Stimulated activated naive CD8-positive, alpha-beta T cell treated with anti-CD3 and anti-CD28 coated beads, Interleukin-15, amount 100 ng/mL, for 72 hours (primary cell): ENCODE results near the gene SELENOM.
"Not testable (repeated sequence)": the region's sequence is repeated elsewhere in the genome, so short reads cannot be mapped to it uniquely, and the experiment has no call there.

ENCODE experiments used
- ATAC-seq: fragments of 150-1000 bp; cut with Tn5 transposase; 2 replicates; pipeline ENCODE4 v1.10.0; 2021; ENCODE audit warnings: mild to moderate bottlenecking, moderate library complexity
- DNase-seq, 2 donors: peaks; one replicate each; pipeline ENCODE4 v3.0.0; 2021 to 2022
- H3K27ac Mint-ChIP-seq, 2 donors: one replicate each; pipeline ENCODE4 v1.8.0; 2022; ENCODE audit warnings: mild to moderate bottlenecking in 2 of 2, mixed read lengths in 2 of 2, moderate library complexity in 2 of 2
- H3K27me3 Mint-ChIP-seq: one replicate; pipeline ENCODE4 v1.8.0; 2022; ENCODE audit warnings: mixed read lengths
- H3K4me1 Mint-ChIP-seq: one replicate; pipeline ENCODE4 v1.8.0; 2022; ENCODE audit warnings: mild to moderate bottlenecking, mixed read lengths
- H3K4me3 Mint-ChIP-seq, 2 donors: one replicate each; pipeline ENCODE4 v1.8.0; 2022; ENCODE audit warnings: mild to moderate bottlenecking in 2 of 2, mixed read lengths in 2 of 2, moderate library complexity in 1 of 2
- H3K9me3 Mint-ChIP-seq, 2 donors: one replicate each; pipeline ENCODE4 v1.8.0; 2022; ENCODE audit warnings: mixed read lengths in 2 of 2

SELENOM gene

DNA sequence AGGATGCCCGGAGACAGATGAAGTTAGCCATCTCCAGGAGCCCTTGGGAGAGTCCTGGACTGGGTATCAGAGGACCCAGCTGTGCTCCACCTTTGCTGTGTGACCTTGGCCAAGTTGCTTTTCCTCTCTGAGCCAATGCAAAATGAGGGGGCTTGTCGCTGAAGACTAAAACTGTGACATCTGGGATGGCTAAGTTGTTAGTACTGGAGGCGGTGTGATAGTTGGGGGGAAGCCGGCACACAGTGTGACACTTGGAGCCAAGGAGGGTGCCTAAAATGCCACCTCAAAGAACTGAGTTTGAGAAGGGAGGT is 15.9 kb upstream of the SELENOM start:
- H3K9me3 Mint-ChIP-seq, result no peaks in the 10 kb centered on the region
- peaks cover 6% of the 10 kb centered on the region for H3K4me1 Mint-ChIP-seq
- H3K27ac Mint-ChIP-seq, result peak overlapping the region in 1 of 2 donors; percentile 27
- DNase-seq, result no peak
- no peaks in the 10 kb centered on the region for H3K27me3 Mint-ChIP-seq
- H3K4me3 Mint-ChIP-seq, result no peak overlapping the region
- no peak for ATAC-seq

- H3K27ac Mint-ChIP-seq, result peak within 1 kb of the TSS; percentile 14 to 42
- DNase-seq (no peak), ATAC-seq (no peak)
- H3K4me1 Mint-ChIP-seq, result peaks cover 6% of the 10 kb centered on the region
- H3K27me3 Mint-ChIP-seq, result no peaks in the 10 kb centered on the region
- H3K4me3 Mint-ChIP-seq, result no peak within 1 kb of the TSS
- H3K9me3 Mint-ChIP-seq, result no peaks in the 10 kb centered on the region
These were observed 15.3 kb upstream of the SELENOM start, which contains the start of gene INPP5J for GRCh38 chr22:31122532-31123291. Gene INPP5J, plus strand, starts transcription at chr22:31122966. Its CDS starts 49 bp downstream, at chr22:31123015.

GRCh38 chr22:31122196-31122531 is 14.8 kb upstream of the SELENOM start:
- Mint-ChIP-seq H3K9me3 (no peaks in the 10 kb centered on the region), H3K4me1 (peaks cover 2% of the 10 kb centered on the region), H3K27me3 (no peaks in the 10 kb centered on the region), H3K4me3 (no peak overlapping the region), H3K27ac (peak overlapping the region; percentile 14 to 42)
- no peak for DNase-seq
- no peak for ATAC-seq

DNA sequence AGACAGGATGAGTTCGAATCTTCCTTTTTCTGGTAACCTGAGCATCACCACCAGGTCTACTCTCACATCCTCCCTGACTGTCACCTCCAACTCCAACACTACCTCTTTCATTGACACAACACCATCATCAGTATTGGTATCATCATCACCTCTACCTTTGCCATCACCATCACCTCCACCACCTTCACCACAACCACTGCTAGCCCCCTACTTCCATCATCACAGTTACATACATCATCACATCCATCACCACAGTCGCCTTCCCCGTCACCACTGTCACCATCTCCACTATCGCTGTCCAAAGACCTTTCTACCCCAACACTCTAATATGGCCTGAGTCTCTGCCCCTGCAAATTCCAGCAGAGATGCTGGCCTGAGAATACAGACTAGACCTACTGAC is 14.0 kb upstream of the SELENOM start:
- no peak overlapping the region for H3K27ac Mint-ChIP-seq
- no peaks in the 10 kb centered on the region for H3K4me1 Mint-ChIP-seq
- no peak for DNase-seq
- no peak overlapping the region for H3K4me3 Mint-ChIP-seq
- no peaks in the 10 kb centered on the region for H3K27me3 Mint-ChIP-seq
- no peaks in the 10 kb centered on the region for H3K9me3 Mint-ChIP-seq
- no peak for ATAC-seq

- H3K27me3 Mint-ChIP-seq, result no peaks in the 10 kb centered on the region
- no peak overlapping the region for H3K4me3 Mint-ChIP-seq
- H3K9me3 Mint-ChIP-seq, result no peaks in the 10 kb centered on the region
- no peak for ATAC-seq
- no peak for DNase-seq
- H3K27ac Mint-ChIP-seq, result no peak overlapping the region
- no peaks in the 10 kb centered on the region for H3K4me1 Mint-ChIP-seq
These were observed 13.3 kb upstream of the SELENOM start for GRCh38 chr22:31120642-31121041.

DNA sequence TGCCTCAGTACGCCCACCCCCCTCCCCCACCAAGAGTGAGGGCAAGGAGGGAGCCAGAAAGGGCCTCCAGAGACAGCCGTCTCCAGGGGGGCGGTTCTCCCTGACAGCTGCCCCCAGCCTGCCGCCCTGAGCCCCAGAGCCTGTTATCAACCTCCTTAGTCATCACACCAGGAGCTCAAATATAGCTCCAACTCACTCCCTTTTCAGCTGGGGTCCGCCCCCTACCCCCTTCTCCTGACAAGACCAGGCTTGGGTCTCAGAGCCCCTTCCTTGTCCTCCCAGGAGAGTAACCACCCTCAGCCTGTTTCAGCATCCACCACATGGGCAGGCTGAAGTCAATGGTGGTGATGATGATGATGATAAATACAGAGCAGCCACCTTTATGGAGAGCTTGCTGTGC is 12.9 kb upstream of the SELENOM start:
- no peaks in the 10 kb centered on the region for H3K4me1 Mint-ChIP-seq
- no peak overlapping the region for H3K27ac Mint-ChIP-seq
- no peak overlapping the region for H3K4me3 Mint-ChIP-seq
- no peaks in the 10 kb centered on the region for H3K9me3 Mint-ChIP-seq
- ATAC-seq, result no peak
- DNase-seq, result no peak
- no peaks in the 10 kb centered on the region for H3K27me3 Mint-ChIP-seq

GRCh38 chr22:31119026-31119717 is 11.8 kb upstream of the SELENOM start:
- ATAC-seq (no peak), DNase-seq (no peak)
- Mint-ChIP-seq H3K4me3 (no peak overlapping the region), H3K9me3 (no peaks in the 10 kb centered on the region), H3K27me3 (no peaks in the 10 kb centered on the region), H3K4me1 (no peaks in the 10 kb centered on the region), H3K27ac (no peak overlapping the region)

DNA sequence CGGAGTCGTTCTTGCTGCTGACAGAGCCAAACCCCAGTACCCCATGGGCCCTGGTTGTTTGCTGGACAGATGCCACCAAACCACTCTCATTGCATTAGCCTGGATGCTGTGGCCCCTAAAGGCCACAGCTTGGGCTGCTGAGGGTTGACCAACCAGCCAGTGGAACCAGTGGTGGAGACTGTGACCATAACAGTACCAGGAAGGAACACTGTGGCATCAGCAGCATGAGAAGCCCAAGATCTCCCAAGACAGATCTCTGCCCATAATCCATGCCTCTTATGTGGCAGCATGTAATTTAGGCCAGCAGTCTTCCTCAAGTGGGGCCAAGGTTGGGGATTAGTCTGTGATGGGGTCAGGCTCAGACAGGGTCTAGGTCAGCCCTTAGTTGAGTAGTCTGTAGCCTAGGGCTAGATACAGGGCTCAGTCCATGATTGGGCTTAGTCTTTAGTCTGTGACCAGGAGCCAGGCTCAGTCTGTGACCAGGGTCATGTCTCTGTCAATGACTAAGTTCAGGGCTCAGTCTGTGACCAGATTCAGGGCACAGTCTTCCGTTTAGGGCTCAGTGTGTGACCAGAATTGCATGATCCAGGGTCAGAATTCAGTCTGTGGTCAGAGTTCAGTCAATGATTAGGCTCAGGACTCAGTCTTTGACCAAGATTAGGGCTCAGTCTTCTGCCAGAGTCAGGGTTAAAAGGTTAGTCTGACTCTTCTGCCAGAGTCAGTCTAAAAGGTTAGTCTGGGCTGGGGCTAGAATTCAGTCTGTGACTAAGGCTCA is 10.9 kb upstream of the SELENOM start:
- Mint-ChIP-seq H3K9me3 (no peaks in the 10 kb centered on the region), H3K27ac (peak overlapping the region in 1 of 2 donors; percentile 30), H3K4me3 (no peak overlapping the region), H3K27me3 (no peaks in the 10 kb centered on the region), H3K4me1 (no peaks in the 10 kb centered on the region)
- DNase-seq (no peak), ATAC-seq (no peak)

GRCh38 chr22:31112547-31113091 is 5.3 kb upstream of the SELENOM start:
- not testable (repeated sequence) for H3K27ac Mint-ChIP-seq, H3K4me3 Mint-ChIP-seq, H3K4me1 Mint-ChIP-seq, DNase-seq, H3K27me3 Mint-ChIP-seq, H3K9me3 Mint-ChIP-seq, ATAC-seq

DNA sequence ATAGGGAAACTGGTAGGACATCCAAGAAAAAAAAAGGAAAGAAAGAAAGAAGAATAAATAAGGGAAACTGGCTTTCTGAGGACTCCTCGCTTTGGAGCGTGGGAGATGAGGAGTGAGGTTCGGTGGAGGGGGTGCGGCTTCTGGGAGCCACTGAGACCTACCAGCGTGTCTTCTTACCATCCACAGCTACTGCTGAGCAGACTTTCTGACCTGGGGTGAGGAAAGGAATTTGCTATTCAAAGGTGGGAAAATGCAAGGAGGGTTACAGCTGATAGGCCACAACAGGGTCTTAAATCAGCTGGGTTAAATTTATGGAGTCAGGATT is 488 bp upstream of the SELENOM start:
- DNase-seq (no peak), ATAC-seq (peak; percentile 47)
- Mint-ChIP-seq H3K27me3 (no peaks in the 10 kb centered on the region), H3K9me3 (no peaks in the 10 kb centered on the region), H3K4me1 (peaks cover 24% of the 10 kb centered on the region), H3K4me3 (peak overlapping the region; percentile 84 to 94), H3K27ac (peak overlapping the region; percentile 8 to 86)

DNA sequence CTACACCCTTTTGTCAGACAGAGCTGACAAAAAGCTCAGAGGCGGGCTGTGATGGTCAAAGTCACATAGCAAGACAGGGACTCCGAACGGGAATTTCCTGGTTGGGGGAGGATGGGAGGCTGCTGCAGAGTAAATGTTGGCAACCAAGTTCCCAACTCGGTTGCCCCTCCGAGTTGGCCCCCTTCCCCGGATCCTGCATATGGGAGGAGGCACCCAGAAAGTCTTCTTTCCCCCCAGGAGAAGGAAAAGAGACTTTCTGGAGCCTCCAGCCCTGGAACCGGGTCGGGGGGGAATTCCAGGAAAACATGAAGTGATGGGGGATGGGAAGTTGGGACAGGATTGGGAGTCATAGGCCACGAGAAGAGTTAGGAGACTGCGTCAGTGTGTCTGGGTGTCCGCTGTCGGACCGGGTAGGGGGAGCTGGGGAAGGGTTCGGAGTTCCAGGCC is 614 bp downstream of the SELENOM start:
- Mint-ChIP-seq H3K4me3 (peak overlapping the region; percentile 84 to 94), H3K9me3 (no peaks in the 10 kb centered on the region), H3K27me3 (no peaks in the 10 kb centered on the region), H3K27ac (peak overlapping the region; percentile 76 to 94), H3K4me1 (peaks cover 24% of the 10 kb centered on the region)
- no peak for DNase-seq
- no peak for ATAC-seq

DNA sequence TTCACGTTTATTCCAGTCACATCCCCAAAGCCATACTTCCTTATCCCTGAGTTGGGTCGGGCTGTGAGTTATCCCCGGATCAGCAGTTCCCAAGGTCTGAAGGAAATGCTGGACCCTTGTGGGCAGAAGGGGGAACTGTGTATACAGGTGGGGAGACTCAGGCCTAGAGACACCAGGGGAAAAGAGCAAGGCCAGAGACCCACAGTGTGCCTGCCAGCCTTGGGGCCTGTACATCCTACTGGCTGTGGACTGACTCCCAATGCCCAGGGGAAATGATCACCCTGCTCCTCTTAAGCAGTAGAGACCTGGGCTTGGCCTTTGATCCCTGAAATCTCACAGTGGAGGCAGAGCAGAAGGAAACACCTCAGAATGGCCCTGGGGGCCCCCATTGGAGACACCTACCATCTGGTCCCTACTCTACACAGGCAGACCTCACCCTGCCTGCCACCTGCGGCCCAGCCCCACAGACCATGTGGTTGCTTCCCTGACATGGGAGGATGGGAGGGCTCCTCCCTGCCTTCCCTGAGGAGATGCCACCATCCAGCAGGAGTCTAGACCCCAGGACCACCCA is 1.3 kb downstream of the SELENOM start:
- H3K9me3 Mint-ChIP-seq, result no peaks in the 10 kb centered on the region
- no peaks in the 10 kb centered on the region for H3K27me3 Mint-ChIP-seq
- peak overlapping the region; percentile 84 to 94 for H3K4me3 Mint-ChIP-seq
- H3K4me1 Mint-ChIP-seq, result peaks cover 24% of the 10 kb centered on the region
- peak overlapping the region in 1 of 2 donors; percentile 59 for H3K27ac Mint-ChIP-seq
- no peak for DNase-seq
- ATAC-seq, result no peak

DNA sequence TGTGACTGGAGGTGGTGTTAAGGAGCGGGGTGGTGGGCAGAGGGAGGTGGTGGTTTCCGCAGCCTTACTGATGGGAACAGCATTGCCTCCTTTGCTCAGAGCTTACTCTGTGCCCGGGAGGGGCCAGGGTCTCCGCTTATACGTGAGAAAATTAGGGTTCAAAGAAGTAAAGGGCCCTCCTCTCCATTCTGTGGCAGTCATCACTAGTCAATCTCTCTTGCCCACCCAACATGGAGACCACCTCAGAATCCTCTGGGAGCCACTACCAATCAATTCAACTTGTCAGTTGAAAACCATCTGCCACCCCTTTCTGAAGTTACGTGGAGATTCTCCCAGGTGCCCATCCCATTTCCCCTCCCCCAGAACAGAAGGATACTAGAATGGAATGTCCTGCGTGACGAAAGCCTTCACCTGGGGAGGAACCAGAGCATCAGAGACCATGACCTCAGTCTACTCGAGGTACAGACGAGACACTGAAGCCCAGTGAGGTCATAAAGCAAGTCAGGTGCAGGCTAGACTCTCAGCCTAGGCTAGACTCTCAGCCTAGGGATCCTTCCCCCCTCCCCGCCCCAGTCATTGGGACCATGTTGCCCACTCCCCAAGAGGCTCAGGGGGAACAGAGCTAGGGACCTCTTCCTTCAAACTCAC is 2.0 kb downstream of the SELENOM start:
- Mint-ChIP-seq H3K9me3 (no peaks in the 10 kb centered on the region), H3K4me1 (peaks cover 24% of the 10 kb centered on the region), H3K27ac (no peak overlapping the region), H3K4me3 (no peak overlapping the region), H3K27me3 (no peaks in the 10 kb centered on the region)
- DNase-seq (no peak), ATAC-seq (no peak)

GRCh38 chr22:31104869-31105268 is 2.5 kb downstream of the SELENOM start:
- DNase-seq (no peak), ATAC-seq (no peak)
- no peaks in the 10 kb centered on the region for H3K27me3 Mint-ChIP-seq
- H3K9me3 Mint-ChIP-seq, result no peaks in the 10 kb centered on the region
- peaks cover 24% of the 10 kb centered on the region for H3K4me1 Mint-ChIP-seq
- no peak overlapping the region for H3K4me3 Mint-ChIP-seq
- H3K27ac Mint-ChIP-seq, result no peak overlapping the region
